Panc1 (cell line): ENCODE measurements around the gene S100P. TPM values are rescaled to one million over a fixed set of nuclear protein-coding genes. Genes with fewer than 3 reads are reported as not detected.

Experiments used
- ATAC-seq: fragments of 200-7000 bp; cut with Tn5 transposase; 2 replicates; pipeline ENCODE4 v1.9.1; 2020; ENCODE audit warnings: mild to moderate bottlenecking, moderate library complexity
- BruUV-seq: library from RNA; stranded (reverse); fragments of 400-500 nt; replicated peaks from 2 replicates; lab custom pipeline; 2021; lab: Mats Ljungman, UMichigan
- CTCF ChIA-PET: fragments of 300-600 bp; sonication (Branson Sonifier 250); formaldehyde crosslinking; loops from one replicate; lab custom pipeline; 2022; ENCODE audit warnings: antibody characterized with exemption; lab: Charles Lee
- POLR2A ChIA-PET: fragments of 300-600 bp; sonication (Branson Sonifier 250); formaldehyde crosslinking; loops from one replicate; lab custom pipeline; 2022; ENCODE audit warnings: antibody characterized with exemption; lab: Charles Lee
- DNase-seq: peaks from one replicate; pipeline ENCODE4 v3.0.0-alpha.2; 2010; ENCODE audit warnings: low read depth, low spot score
- H3K27ac ChIP-seq: 2 replicates; pipeline ENCODE4 v1.5.1; 2011; ENCODE audit warnings: mild to moderate bottlenecking, low read length, inconsistent platforms
- H3K27me3 ChIP-seq: fragments of 200-500 bp; sonication (Bioruptor generic); 2 replicates; pipeline ENCODE4 v1.6.0; 2014; ENCODE audit warnings: low read length, inconsistent platforms; ENCODE audit not compliant: control insufficient read depth, insufficient read depth
- H3K36me3 ChIP-seq: fragments of 200-500 bp; sonication (Bioruptor generic); 2 replicates; pipeline ENCODE4 v1.5.1; 2014; ENCODE audit warnings: inconsistent platforms, mild to moderate bottlenecking, low read length, moderate library complexity; ENCODE audit not compliant: control insufficient read depth, insufficient read depth
- H3K4me1 ChIP-seq: 2 replicates; pipeline ENCODE4 v1.5.1; 2011; ENCODE audit warnings: inconsistent platforms, mild to moderate bottlenecking, low read length, moderate library complexity; ENCODE audit not compliant: control insufficient read depth, insufficient read depth
- H3K4me3 ChIP-seq, 2 experiments: 2 replicates each; pipeline ENCODE4 v1.5.1; 2011 to 2012; ENCODE audit warnings: low read depth in 2 of 2, low read length in 2 of 2, mild to moderate bottlenecking in 2 of 2, inconsistent platforms in 1 of 2, moderate library complexity in 1 of 2
- H3K9me3 ChIP-seq: fragments of 200-500 bp; sonication (Bioruptor generic); 2 replicates; pipeline ENCODE4 v1.5.1; 2014; ENCODE audit warnings: low read depth, mild to moderate bottlenecking, inconsistent platforms, low read length, moderate library complexity; ENCODE audit not compliant: control insufficient read depth, insufficient read depth
- CTCF ChIP-seq: fragments of 450-650 bp; IDR thresholded peaks from 2 replicates; pipeline ENCODE4 v1.5.1; 2017; ENCODE audit warnings: mild to moderate bottlenecking
- POLR2AphosphoS5 ChIP-seq: IDR thresholded peaks from 2 replicates; pipeline ENCODE4 v1.6.1; 2012; ENCODE audit warnings: mild to moderate bottlenecking, low read depth, low read length, moderate library complexity
- REST ChIP-seq, 2 experiments: IDR thresholded peaks; 2 replicates each; pipeline ENCODE4 v1.6.1; 2011 to 2012; ENCODE audit warnings: low read depth in 2 of 2, control low read depth in 1 of 2, low read length in 1 of 2, mild to moderate bottlenecking in 1 of 2, moderate library complexity in 1 of 2; ENCODE audit not compliant: insufficient read depth in 1 of 2
- SIN3A ChIP-seq: IDR thresholded peaks from 2 replicates; pipeline ENCODE4 v1.6.1; 2012; ENCODE audit warnings: low read depth, mild to moderate bottlenecking, low read length, moderate library complexity, borderline replicate concordance; ENCODE audit not compliant: insufficient read depth
- TCF7L2 ChIP-seq: IDR thresholded peaks from 2 replicates; pipeline ENCODE4 v1.6.1; 2011; ENCODE audit warnings: mild to moderate bottlenecking, low read depth, low read length, inconsistent platforms
- in situ Hi-C: cut with HindIII; loops from 2 replicates; pipeline ENCODE4 v1.10.0; 2016; ENCODE audit warnings: low sequenced_read_pairs, low pct_unique_long_range_greater_than_20kb
- intact Hi-C: fragments of 100-400 bp; cut with micrococcal nuclease; formaldehyde crosslinking; loops from one replicate; pipeline ENCODE4 v1.10.0; 2022; ENCODE audit not compliant: unreplicated experiment
- total RNA-seq: library from RNA; stranded (reverse); gene quantifications from one replicate; pipeline ENCODE4 v1.2.1, GENCODE V29; 2021; ENCODE audit not compliant: unreplicated experiment

Gene S100P
- total RNA-seq, 1 experiment from 2014 or later: 2.3 TPM

- no peak for DNase-seq
- no TSS peak for BruUV-seq
- in situ Hi-C loops: no loop called here
- H3K36me3 ChIP-seq: no peaks in the 10 kb centered on the region; the same call in 1 of the 2 replicates
- H3K4me3 ChIP-seq: no peak overlapping the region
- no peak overlapping the region for H3K27ac ChIP-seq
- intact Hi-C loops: no loop called here
- no peak for ATAC-seq
- peaks cover 3% of the 10 kb centered on the region; the same call in 1 of the 2 replicates for H3K4me1 ChIP-seq
- TF ChIP-seq CTCF (no peak), REST (IDR thresholded peaks at IDR 0.05; ENCODE audit: insufficient read depth in 1 of 2, low read depth in 2 of 2, low read length in 1 of 2) (no peak), POLR2AphosphoS5 (no peak), SIN3A (no peak), TCF7L2 (no peak)
- H3K27me3 ChIP-seq: no peaks in the 10 kb centered on the region
- CTCF ChIA-PET: no interaction called here
- no peaks in the 10 kb centered on the region for H3K9me3 ChIP-seq
- POLR2A ChIA-PET: no interaction called here
These were observed 10.1 kb downstream of the S100P start for GRCh38 chr4:6703786-6704185.

GRCh38 chr4:6705646-6706045, 12.0 kb downstream of the S100P start:
- Histone ChIP-seq H3K27ac (no peak overlapping the region), H3K4me3 (no peak overlapping the region), H3K4me1 (peaks cover 7% of the 10 kb centered on the region; the same call in 1 of the 2 replicates), H3K36me3 (no peaks in the 10 kb centered on the region; the same call in 1 of the 2 replicates), H3K27me3 (no peaks in the 10 kb centered on the region), H3K9me3 (no peaks in the 10 kb centered on the region)
- intact Hi-C loops (no loop called here), in situ Hi-C loops (no loop called here)
- CTCF ChIA-PET: no interaction called here
- TF ChIP-seq POLR2AphosphoS5 (no peak), TCF7L2 (no peak), REST (IDR thresholded peaks at IDR 0.05; ENCODE audit: insufficient read depth in 1 of 2, low read depth in 2 of 2, low read length in 1 of 2) (no peak)
- no peak for ATAC-seq
- POLR2A ChIA-PET: no interaction called here
- no TSS peak for BruUV-seq
- DNase-seq: no peak
